Mucosa of rectum (tissue), 2 donors: ENCODE measurements around the gene UMODL1.

Experiments
- H3K27ac ChIP-seq, 2 donors: one replicate each; pipeline ENCODE4 v1.7.0; 2013; ENCODE audit warnings: inconsistent platforms in 2 of 2, low read depth in 2 of 2, low read length in 2 of 2
- H3K27me3 ChIP-seq, 2 donors: one replicate each; pipeline ENCODE4 v1.7.0; 2013; ENCODE audit warnings: low read length in 2 of 2; ENCODE audit not compliant: control insufficient read depth in 2 of 2, insufficient read depth in 2 of 2
- H3K36me3 ChIP-seq, 2 donors: one replicate each; pipeline ENCODE4 v1.7.0; 2013; ENCODE audit warnings: low read length in 2 of 2; ENCODE audit not compliant: control insufficient read depth in 2 of 2, insufficient read depth in 2 of 2
- H3K4me1 ChIP-seq, 2 donors: one replicate each; pipeline ENCODE4 v1.7.0; 2013; ENCODE audit warnings: low read length in 2 of 2, mild to moderate bottlenecking in 1 of 2; ENCODE audit not compliant: control insufficient read depth in 2 of 2, insufficient read depth in 2 of 2
- H3K4me3 ChIP-seq, 2 donors: one replicate each; pipeline ENCODE4 v1.7.0; 2013; ENCODE audit warnings: low read length in 2 of 2
- H3K9ac ChIP-seq, 2 donors: one replicate each; pipeline ENCODE4 v1.7.0; 2013; ENCODE audit warnings: low read length in 2 of 2, low read depth in 1 of 2, mild to moderate bottlenecking in 1 of 2
- H3K9me3 ChIP-seq, 2 donors: one replicate each; pipeline ENCODE4 v1.7.0; 2013; ENCODE audit warnings: low read length in 2 of 2; ENCODE audit not compliant: control insufficient read depth in 2 of 2
- donor health status: healthy.
- donor health status: Normal muscosa, but diverticular disease.

UMODL1 gene

GRCh38 chr21:42142141-42142540, 71.0 kb downstream of the UMODL1 start:
- no peak overlapping the region for H3K4me3 ChIP-seq

GRCh38 chr21:42142627-42143026, 71.5 kb downstream of the UMODL1 start:
- H3K27ac ChIP-seq = no peak overlapping the region
- no peak overlapping the region for H3K4me3 ChIP-seq
- peaks cover 2% of the 10 kb centered on the region in 2 donors for H3K4me1 ChIP-seq
- no peak overlapping the region for H3K9ac ChIP-seq
- no peaks in the 10 kb centered on the region for H3K9me3 ChIP-seq
- H3K36me3 ChIP-seq = no peaks in the 10 kb centered on the region
- no peaks in the 10 kb centered on the region for H3K27me3 ChIP-seq

More at GRCh38 chr21:42142141-42142540, 71.0 kb downstream of the UMODL1 start:
- no peak overlapping the region for H3K9ac ChIP-seq
- no peaks in the 10 kb centered on the region for H3K27me3 ChIP-seq
- no peak overlapping the region for H3K27ac ChIP-seq
- H3K9me3 ChIP-seq = no peaks in the 10 kb centered on the region
- H3K4me1 ChIP-seq = peaks cover 2% of the 10 kb centered on the region in 2 donors
- no peaks in the 10 kb centered on the region for H3K36me3 ChIP-seq

GRCh38 chr21:42143111-42143510, 72.0 kb downstream of the UMODL1 start:
- H3K9ac ChIP-seq = no peak overlapping the region
- peaks cover 2% of the 10 kb centered on the region in 2 donors for H3K4me1 ChIP-seq
- H3K4me3 ChIP-seq = no peak overlapping the region
- H3K27ac ChIP-seq = no peak overlapping the region
- H3K27me3 ChIP-seq = no peaks in the 10 kb centered on the region
- no peaks in the 10 kb centered on the region for H3K36me3 ChIP-seq
- H3K9me3 ChIP-seq = no peaks in the 10 kb centered on the region

- Histone ChIP-seq H3K27me3 (no peaks in the 10 kb centered on the region), H3K4me3 (no peak overlapping the region), H3K4me1 (peaks cover 2% of the 10 kb centered on the region in 2 donors), H3K27ac (no peak overlapping the region), H3K9ac (no peak overlapping the region), H3K9me3 (no peaks in the 10 kb centered on the region), H3K36me3 (no peaks in the 10 kb centered on the region)
These were observed 73.1 kb downstream of the UMODL1 start for GRCh38 chr21:42144221-42144620.

GRCh38 chr21:42144679-42145568, 73.8 kb downstream of the UMODL1 start:
- H3K9ac ChIP-seq = peak overlapping the region in 1 of 2 donors; percentile 15
- H3K36me3 ChIP-seq = no peaks in the 10 kb centered on the region
- no peak overlapping the region for H3K27ac ChIP-seq
- H3K4me3 ChIP-seq = no peak overlapping the region
- no peaks in the 10 kb centered on the region for H3K9me3 ChIP-seq
- no peaks in the 10 kb centered on the region for H3K27me3 ChIP-seq
- H3K4me1 ChIP-seq = peaks cover 2% of the 10 kb centered on the region in 2 donors

GRCh38 chr21:42145569-42146272, 74.6 kb downstream of the UMODL1 start:
- Histone ChIP-seq H3K27ac (no peak overlapping the region), H3K4me1 (peaks cover 0 to 2% of the 10 kb centered on the region in 2 donors), H3K9me3 (no peaks in the 10 kb centered on the region), H3K9ac (peak overlapping the region in 1 of 2 donors; percentile 15), H3K4me3 (no peak overlapping the region), H3K36me3 (no peaks in the 10 kb centered on the region), H3K27me3 (no peaks in the 10 kb centered on the region)

GRCh38 chr21:42146273-42146805, 75.2 kb downstream of the UMODL1 start:
- H3K9ac ChIP-seq = no peak overlapping the region

GRCh38 chr21:42146821-42147220, 75.7 kb downstream of the UMODL1 start:
- H3K27me3 ChIP-seq = no peaks in the 10 kb centered on the region

More at GRCh38 chr21:42146273-42146805, 75.2 kb downstream of the UMODL1 start:
- Histone ChIP-seq H3K4me1 (peaks cover 2 to 4% of the 10 kb centered on the region in 2 donors), H3K9me3 (no peaks in the 10 kb centered on the region), H3K36me3 (no peaks in the 10 kb centered on the region), H3K4me3 (no peak overlapping the region), H3K27me3 (no peaks in the 10 kb centered on the region), H3K27ac (no peak overlapping the region)

GRCh38 chr21:42147386-42148020, 76.4 kb downstream of the UMODL1 start:
- Histone ChIP-seq H3K9me3 (no peaks in the 10 kb centered on the region), H3K9ac (no peak overlapping the region), H3K27ac (no peak overlapping the region), H3K4me3 (no peak overlapping the region), H3K4me1 (peaks cover 2 to 7% of the 10 kb centered on the region in 2 donors), H3K27me3 (no peaks in the 10 kb centered on the region), H3K36me3 (no peaks in the 10 kb centered on the region)

More at GRCh38 chr21:42146821-42147220, 75.7 kb downstream of the UMODL1 start:
- H3K4me3 ChIP-seq = no peak overlapping the region
- peaks cover 2 to 4% of the 10 kb centered on the region in 2 donors for H3K4me1 ChIP-seq
- H3K27ac ChIP-seq = no peak overlapping the region
- no peaks in the 10 kb centered on the region for H3K36me3 ChIP-seq
- H3K9me3 ChIP-seq = no peaks in the 10 kb centered on the region
- H3K9ac ChIP-seq = no peak overlapping the region
